Measurements from ENCODE around the gene MTHFR. TPM values are rescaled to one million over a fixed set of nuclear protein-coding genes. Genes with fewer than 3 reads are reported as not detected.

Gene MTHFR
- total RNA-seq, 3 donors from 2014 or later = 13.1 to 17.0 (median 14.9) TPM

DNA sequence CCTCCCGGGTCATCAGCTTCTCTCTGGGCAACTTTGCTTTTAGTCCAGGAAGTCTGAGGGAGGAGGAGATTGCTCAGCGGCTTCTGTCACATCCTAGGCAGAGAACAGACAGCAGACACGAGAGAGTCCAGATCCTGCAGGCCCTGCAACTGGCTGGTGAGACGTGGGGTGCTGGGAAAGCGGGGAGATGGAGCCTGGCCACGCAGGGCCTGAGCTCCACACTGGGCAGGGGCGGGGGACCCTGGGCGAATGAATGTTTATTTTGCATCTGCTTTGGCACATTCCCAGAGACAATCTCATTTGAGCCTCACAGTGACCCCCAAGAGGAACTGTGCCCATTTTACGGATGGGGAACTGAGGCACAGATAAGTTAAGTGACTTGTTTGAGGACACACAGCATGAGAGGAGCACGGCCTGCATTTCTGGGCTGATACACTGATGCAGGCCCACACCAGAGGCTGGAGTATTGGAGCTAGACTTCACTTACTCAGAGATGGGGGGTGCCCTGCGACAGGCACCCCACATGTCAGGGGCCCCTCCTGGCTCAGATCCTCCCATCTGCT, 34.2 kb downstream of the MTHFR start:
- no peaks in the 10 kb centered on the region for H3K9me3 Mint-ChIP-seq
- H3K4me1 Mint-ChIP-seq (ENCODE audit: low read depth) = no peaks in the 10 kb centered on the region
- no peak for ATAC-seq
- no peaks in the 10 kb centered on the region for H3K36me3 Mint-ChIP-seq (ENCODE audit: insufficient read depth)
- no peak overlapping the region for H3K4me3 Mint-ChIP-seq
- DNase-seq = no peak
- peaks cover 3% of the 10 kb centered on the region for H3K27me3 Mint-ChIP-seq (ENCODE audit: low read depth)

DNA sequence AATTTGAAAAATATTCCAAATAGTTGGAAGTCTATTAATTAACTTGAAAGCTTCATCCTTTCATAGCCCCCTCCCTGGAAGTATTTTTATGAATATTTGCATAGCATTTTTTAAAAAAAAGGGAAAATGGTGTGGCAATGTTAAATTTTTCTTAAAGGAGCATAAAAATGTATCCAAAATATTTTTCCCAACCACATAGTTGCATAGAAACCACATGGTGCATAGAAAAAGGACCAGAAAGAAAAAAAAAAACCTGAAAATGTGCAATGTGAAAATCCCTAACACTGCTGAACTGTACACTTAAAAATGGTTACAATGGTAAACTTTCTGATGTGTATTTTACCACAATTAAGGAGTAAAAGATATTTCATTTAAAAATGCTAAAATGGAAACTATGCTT, 35.8 kb downstream of the MTHFR start:
- H3K4me1 Mint-ChIP-seq (ENCODE audit: low read depth) = no peaks in the 10 kb centered on the region
- no peaks in the 10 kb centered on the region for H3K36me3 Mint-ChIP-seq (ENCODE audit: insufficient read depth)
- no peaks in the 10 kb centered on the region for H3K9me3 Mint-ChIP-seq
- DNase-seq = no peak
- no peak overlapping the region for H3K4me3 Mint-ChIP-seq
- no peak for ATAC-seq
- H3K27me3 Mint-ChIP-seq (ENCODE audit: low read depth) = peaks cover 3% of the 10 kb centered on the region

- DNase-seq (no peak), ATAC-seq (no peak)
- no peak overlapping the region for H3K4me3 Mint-ChIP-seq
- H3K9me3 Mint-ChIP-seq = no peaks in the 10 kb centered on the region
- no peaks in the 10 kb centered on the region for H3K4me1 Mint-ChIP-seq (ENCODE audit: low read depth)
- no peaks in the 10 kb centered on the region for H3K36me3 Mint-ChIP-seq (ENCODE audit: insufficient read depth)
- H3K27me3 Mint-ChIP-seq (ENCODE audit: low read depth) = peaks cover 3% of the 10 kb centered on the region
Observed at GRCh38 chr1:11769274-11769673, 36.5 kb downstream of the MTHFR start.

DNA sequence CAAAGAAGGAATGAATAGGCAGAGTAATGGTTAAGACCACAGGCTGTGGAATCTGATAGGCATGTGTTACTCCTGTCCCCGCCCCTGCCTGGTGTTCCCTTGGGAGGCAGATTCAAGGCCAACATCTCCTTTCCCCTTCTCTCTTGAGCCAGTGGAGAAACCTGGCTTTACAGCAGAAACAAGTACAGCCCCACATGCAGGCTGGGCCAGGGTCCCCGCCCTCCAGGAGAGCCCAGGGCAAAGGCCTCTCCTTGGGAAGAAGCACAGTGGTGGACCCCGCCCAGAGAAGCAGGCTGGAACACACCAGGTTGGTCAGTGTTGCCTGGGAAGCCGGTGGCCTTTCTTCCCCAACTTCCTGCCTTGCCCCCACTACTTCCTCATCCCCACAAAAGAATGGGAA, 36.9 kb downstream of the MTHFR start:
- Mint-ChIP-seq H3K36me3 (ENCODE audit: insufficient read depth) (no peaks in the 10 kb centered on the region), H3K4me1 (ENCODE audit: low read depth) (no peaks in the 10 kb centered on the region), H3K4me3 (no peak overlapping the region), H3K9me3 (no peaks in the 10 kb centered on the region), H3K27me3 (ENCODE audit: low read depth) (peaks cover 5% of the 10 kb centered on the region)
- DNase-seq (no peak), ATAC-seq (no peak)

- Mint-ChIP-seq H3K36me3 (ENCODE audit: insufficient read depth) (no peaks in the 10 kb centered on the region), H3K4me1 (ENCODE audit: low read depth) (no peaks in the 10 kb centered on the region), H3K27me3 (ENCODE audit: low read depth) (peaks cover 9% of the 10 kb centered on the region), H3K4me3 (no peak overlapping the region), H3K9me3 (no peaks in the 10 kb centered on the region)
- ATAC-seq (no peak), DNase-seq (no peak)
Observed at GRCh38 chr1:11767922-11768704, 37.7 kb downstream of the MTHFR start.

DNA sequence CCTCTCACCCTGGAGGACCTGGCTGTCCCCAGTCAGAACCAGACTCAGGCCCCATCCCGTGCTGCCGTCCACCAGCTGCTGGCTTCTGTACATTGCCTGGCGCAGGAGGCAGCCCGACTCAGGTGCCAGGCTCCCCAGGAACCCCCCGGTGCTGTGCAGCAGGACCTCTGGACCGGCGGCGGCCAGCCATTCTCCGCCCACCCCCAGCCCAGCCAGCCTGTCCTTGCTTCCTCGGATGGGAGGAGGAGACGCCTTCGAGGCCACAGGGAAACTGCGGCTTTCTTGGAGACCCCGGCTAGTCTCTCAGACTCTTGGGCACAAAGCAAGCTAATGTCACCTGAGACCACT, 39.4 kb downstream of the MTHFR start:
- H3K9me3 Mint-ChIP-seq = no peaks in the 10 kb centered on the region
- ATAC-seq (no peak), DNase-seq (no peak)
- no peaks in the 10 kb centered on the region for H3K36me3 Mint-ChIP-seq (ENCODE audit: insufficient read depth)
- H3K27me3 Mint-ChIP-seq (ENCODE audit: low read depth) = peaks cover 22% of the 10 kb centered on the region
- H3K4me3 Mint-ChIP-seq = no peak overlapping the region
- H3K4me1 Mint-ChIP-seq (ENCODE audit: low read depth) = peaks cover 4% of the 10 kb centered on the region

GRCh38 chr1:11765661-11766428, 39.9 kb downstream of the MTHFR start:
- H3K9me3 Mint-ChIP-seq = no peaks in the 10 kb centered on the region
- no peak overlapping the region for H3K4me3 Mint-ChIP-seq
- peaks cover 27% of the 10 kb centered on the region for H3K27me3 Mint-ChIP-seq (ENCODE audit: low read depth)
- ATAC-seq (no peak), DNase-seq (no peak)
- H3K36me3 Mint-ChIP-seq (ENCODE audit: insufficient read depth) = no peaks in the 10 kb centered on the region
- H3K4me1 Mint-ChIP-seq (ENCODE audit: low read depth) = peaks cover 6% of the 10 kb centered on the region

DNA sequence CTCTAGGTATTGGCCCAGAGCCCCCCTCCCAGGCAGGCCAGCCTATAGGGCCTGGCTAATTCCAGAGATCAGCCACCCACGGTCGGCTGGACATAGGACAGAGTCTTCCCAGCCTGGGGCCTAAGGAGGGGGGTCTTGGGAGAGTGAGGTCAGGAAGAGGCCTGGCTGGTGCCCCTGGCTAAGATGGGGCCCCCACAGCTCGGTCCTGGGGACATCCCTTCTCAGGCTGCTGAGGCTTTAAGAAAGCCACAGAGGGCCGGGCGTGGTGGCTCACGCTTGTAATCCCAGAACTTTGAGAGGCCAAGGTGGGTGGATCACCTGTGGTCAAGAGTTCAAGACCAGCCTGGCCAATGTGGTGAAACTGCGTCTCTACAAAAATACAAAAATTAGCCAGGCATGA, 41.2 kb downstream of the MTHFR start:
- H3K4me3 Mint-ChIP-seq = no peak overlapping the region
- H3K4me1 Mint-ChIP-seq (ENCODE audit: low read depth) = peaks cover 6% of the 10 kb centered on the region
- H3K36me3 Mint-ChIP-seq (ENCODE audit: insufficient read depth) = no peaks in the 10 kb centered on the region
- H3K9me3 Mint-ChIP-seq = no peaks in the 10 kb centered on the region
- DNase-seq (no peak), ATAC-seq (no peak)
- H3K27me3 Mint-ChIP-seq (ENCODE audit: low read depth) = peaks cover 30% of the 10 kb centered on the region

DNA sequence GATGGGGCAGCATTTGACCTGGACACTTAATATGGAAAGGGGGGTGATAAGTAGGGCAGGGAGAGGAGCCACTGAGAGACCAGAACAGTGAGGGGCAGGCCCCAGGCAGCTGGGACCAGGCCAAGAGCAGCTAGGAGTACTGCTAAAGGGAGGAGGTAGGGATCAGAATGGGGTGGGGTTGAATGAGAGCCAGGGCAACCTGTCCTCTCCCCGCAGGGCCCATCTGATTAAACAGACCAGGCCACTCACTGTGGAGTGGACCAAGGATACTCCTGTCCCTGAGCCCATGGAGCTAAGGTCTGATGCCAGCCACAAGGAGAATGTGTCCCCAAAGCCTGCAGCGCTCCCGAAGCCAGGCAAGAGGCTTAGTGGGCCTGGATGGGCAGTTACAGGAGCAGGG, 41.6 kb downstream of the MTHFR start:
- Mint-ChIP-seq H3K27me3 (ENCODE audit: low read depth) (peaks cover 30% of the 10 kb centered on the region), H3K4me1 (ENCODE audit: low read depth) (peaks cover 6% of the 10 kb centered on the region), H3K4me3 (no peak overlapping the region), H3K9me3 (no peaks in the 10 kb centered on the region), H3K36me3 (ENCODE audit: insufficient read depth) (no peaks in the 10 kb centered on the region)
- no peak for DNase-seq
- no peak for ATAC-seq

DNA sequence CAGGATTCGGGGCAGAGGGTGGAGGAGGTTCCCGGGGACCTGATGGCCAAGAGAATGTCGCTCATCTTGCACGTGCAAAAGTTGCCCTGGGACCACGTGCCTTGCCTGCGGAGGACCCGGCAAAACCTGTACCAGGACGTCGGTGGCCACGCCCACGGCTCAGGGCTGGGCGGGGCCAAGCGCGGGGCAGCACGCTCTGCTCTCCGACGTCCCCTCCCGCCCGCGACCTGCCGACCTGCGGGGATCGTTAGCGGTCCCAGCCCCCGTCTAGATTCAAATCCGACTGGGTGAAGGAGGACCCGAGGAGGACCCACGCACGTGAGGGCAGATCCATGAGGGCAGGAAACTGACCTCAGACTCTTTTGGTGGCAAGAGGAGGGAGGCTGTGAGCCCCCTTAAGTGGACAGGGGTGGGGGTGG, 43.8 kb downstream of the MTHFR start, which contains the start of gene C1orf167:
Gene C1orf167, plus strand, starts transcription at position 206 of the 419 bp plus-strand sequence. CDS start 2,208 bp downstream, outside the sequence.
- ATAC-seq (peak; percentile 78 to 85), DNase-seq (no peak)
- no peak within 1 kb of the TSS for H3K4me3 Mint-ChIP-seq
- peaks cover 6% of the 10 kb centered on the region for H3K4me1 Mint-ChIP-seq (ENCODE audit: low read depth)
- H3K36me3 Mint-ChIP-seq (ENCODE audit: insufficient read depth) = no peaks in the 10 kb centered on the region
- peaks cover 30% of the 10 kb centered on the region for H3K27me3 Mint-ChIP-seq (ENCODE audit: low read depth)
- no peaks in the 10 kb centered on the region for H3K9me3 Mint-ChIP-seq

DNA sequence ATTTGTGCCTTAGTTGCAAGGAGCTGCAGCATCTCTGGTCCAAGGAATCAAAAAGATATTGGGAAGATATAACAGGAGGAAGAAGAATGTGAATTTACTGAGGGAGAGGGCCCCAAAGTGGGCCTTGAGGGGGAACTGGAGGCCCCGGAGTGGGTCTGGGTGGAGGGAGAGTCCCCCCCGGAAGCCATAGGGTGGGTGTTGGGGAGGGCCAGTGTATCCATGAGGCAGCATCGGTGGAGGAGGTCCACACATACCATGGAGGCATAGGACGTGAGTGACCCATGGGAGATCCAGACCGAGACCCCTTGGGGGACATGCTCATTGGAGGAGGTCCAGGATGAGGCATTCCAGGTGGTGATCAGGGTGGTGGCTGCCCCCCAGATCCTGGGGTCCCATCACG, 44.5 kb downstream of the MTHFR start:
- no peaks in the 10 kb centered on the region for H3K36me3 Mint-ChIP-seq (ENCODE audit: insufficient read depth)
- H3K9me3 Mint-ChIP-seq = no peaks in the 10 kb centered on the region
- DNase-seq = no peak
- peaks cover 29% of the 10 kb centered on the region for H3K27me3 Mint-ChIP-seq (ENCODE audit: low read depth)
- peaks cover 6% of the 10 kb centered on the region for H3K4me1 Mint-ChIP-seq (ENCODE audit: low read depth)
- no peak overlapping the region for H3K4me3 Mint-ChIP-seq
- no peak for ATAC-seq

DNA sequence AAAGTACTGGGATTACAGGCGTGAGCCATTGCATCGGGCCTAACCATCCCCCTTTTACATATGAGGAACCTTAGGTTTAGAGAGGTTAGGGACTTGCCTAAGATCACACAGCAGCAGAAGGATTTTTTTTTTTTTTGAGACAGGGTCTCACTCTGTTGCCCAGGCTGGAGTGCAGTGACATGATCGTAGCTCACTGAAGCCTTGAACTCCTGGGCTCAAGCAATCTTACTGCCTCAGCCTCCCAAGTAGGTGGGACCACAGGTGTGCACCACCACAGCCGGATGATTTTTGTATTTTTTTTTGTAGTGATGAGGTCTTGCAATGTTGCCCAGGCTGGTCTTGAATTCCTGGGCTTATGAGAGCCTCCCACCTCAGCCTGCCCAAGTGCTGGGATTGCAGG, 46.0 kb downstream of the MTHFR start:
- no peak for DNase-seq
- no peaks in the 10 kb centered on the region for H3K9me3 Mint-ChIP-seq
- no peak overlapping the region for H3K4me3 Mint-ChIP-seq
- H3K27me3 Mint-ChIP-seq (ENCODE audit: low read depth) = peaks cover 29% of the 10 kb centered on the region
- ATAC-seq = no peak
- H3K36me3 Mint-ChIP-seq (ENCODE audit: insufficient read depth) = no peaks in the 10 kb centered on the region
- peaks cover 6% of the 10 kb centered on the region for H3K4me1 Mint-ChIP-seq (ENCODE audit: low read depth)

- H3K36me3 Mint-ChIP-seq (ENCODE audit: insufficient read depth) = no peaks in the 10 kb centered on the region
- H3K4me1 Mint-ChIP-seq (ENCODE audit: low read depth) = peaks cover 2% of the 10 kb centered on the region
- DNase-seq (no peak), ATAC-seq (no peak)
- no peak overlapping the region for H3K4me3 Mint-ChIP-seq
- H3K9me3 Mint-ChIP-seq = no peaks in the 10 kb centered on the region
- peaks cover 14% of the 10 kb centered on the region for H3K27me3 Mint-ChIP-seq (ENCODE audit: low read depth)
Observed at GRCh38 chr1:11757047-11757446, 48.7 kb downstream of the MTHFR start.

DNA sequence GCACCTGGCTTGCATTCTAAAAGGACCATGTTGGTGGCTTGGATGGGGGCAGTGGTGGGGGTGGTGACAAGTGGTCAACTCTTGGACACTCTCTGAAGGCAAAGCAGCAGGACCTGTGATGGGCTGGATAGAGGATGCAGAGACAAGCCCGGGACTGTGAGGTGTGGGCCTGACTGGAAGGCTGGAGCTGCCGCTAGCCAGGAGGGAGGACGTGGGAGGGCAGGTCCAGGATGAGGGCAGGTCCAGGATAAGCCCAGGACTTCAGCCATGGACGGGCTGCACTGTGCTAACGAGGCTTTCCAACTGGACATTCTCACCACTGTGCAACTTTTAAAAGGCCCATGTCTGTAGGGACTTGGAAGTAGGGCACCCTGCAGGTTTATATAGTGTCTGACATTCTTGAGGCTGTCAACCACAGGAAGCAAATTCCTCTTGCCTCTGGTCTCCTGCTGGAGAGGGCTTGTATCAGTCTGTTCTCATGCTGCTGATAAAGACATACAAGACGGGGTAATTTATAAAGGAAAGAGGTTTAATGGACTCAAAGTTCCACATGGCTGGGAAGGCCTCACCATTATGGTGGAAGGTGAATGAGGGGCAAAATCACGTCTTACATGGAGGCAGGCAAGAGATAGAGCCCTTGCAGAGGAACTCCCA, 52.1 kb downstream of the MTHFR start:
- H3K4me1 Mint-ChIP-seq (ENCODE audit: low read depth) = peaks cover 5% of the 10 kb centered on the region
- ATAC-seq (no peak), DNase-seq (no peak)
- H3K36me3 Mint-ChIP-seq (ENCODE audit: insufficient read depth) = no peaks in the 10 kb centered on the region
- H3K4me3 Mint-ChIP-seq = no peak overlapping the region
- H3K9me3 Mint-ChIP-seq = no peaks in the 10 kb centered on the region
- no peaks in the 10 kb centered on the region for H3K27me3 Mint-ChIP-seq (ENCODE audit: low read depth)

All from activated T-cell treated with anti-CD3 and anti-CD28 coated beads, Interleukin-2, amount 50 U/mL, for 4 hours (primary cell).